ENCODE measurements around the gene OR52M1. TPM values are rescaled to one million over a fixed set of nuclear protein-coding genes. Genes with fewer than 3 reads are reported as not detected.
"Not testable (repeated sequence)": the region's sequence is repeated elsewhere in the genome, so short reads cannot be mapped to it uniquely, and the experiment has no call there.

Gene OR52M1
- total RNA-seq, 1 donor from 2014 or later, result not detected

DNA sequence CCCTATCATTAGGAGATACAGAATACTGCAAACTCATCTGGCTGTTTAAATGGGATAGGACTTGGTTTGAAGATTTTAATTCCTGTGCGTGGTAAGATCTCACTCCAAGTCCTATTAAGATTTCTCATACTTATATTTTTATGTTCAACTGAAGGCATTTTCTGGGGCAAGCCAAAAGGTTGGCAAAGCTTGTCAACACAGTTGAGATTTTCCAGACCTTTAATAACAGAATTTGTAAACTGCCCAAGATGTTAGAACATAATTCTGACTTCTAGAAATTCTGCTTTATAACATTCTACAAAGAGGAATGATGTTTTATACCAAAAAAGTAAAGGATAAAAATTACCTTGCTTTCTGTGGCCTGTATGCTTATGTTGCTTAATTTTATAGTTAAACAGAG lies 30.8 kb upstream of the OR52M1 start:
- TF ChIP-seq, protein P1, sequence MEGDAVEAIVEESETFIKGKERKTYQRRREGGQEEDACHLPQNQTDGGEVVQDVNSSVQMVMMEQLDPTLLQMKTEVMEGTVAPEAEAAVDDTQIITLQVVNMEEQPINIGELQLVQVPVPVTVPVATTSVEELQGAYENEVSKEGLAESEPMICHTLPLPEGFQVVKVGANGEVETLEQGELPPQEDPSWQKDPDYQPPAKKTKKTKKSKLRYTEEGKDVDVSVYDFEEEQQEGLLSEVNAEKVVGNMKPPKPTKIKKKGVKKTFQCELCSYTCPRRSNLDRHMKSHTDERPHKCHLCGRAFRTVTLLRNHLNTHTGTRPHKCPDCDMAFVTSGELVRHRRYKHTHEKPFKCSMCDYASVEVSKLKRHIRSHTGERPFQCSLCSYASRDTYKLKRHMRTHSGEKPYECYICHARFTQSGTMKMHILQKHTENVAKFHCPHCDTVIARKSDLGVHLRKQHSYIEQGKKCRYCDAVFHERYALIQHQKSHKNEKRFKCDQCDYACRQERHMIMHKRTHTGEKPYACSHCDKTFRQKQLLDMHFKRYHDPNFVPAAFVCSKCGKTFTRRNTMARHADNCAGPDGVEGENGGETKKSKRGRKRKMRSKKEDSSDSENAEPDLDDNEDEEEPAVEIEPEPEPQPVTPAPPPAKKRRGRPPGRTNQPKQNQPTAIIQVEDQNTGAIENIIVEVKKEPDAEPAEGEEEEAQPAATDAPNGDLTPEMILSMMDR (conservative IDR thresholded peaks at IDR 0.05; ENCODE audit: low read depth, low read length), result no peak
- H3K4me3 ChIP-seq (ENCODE audit: low read depth, low read length), result no peak overlapping the region
- DNase-seq (ENCODE audit: low read depth), result no peak

DNA sequence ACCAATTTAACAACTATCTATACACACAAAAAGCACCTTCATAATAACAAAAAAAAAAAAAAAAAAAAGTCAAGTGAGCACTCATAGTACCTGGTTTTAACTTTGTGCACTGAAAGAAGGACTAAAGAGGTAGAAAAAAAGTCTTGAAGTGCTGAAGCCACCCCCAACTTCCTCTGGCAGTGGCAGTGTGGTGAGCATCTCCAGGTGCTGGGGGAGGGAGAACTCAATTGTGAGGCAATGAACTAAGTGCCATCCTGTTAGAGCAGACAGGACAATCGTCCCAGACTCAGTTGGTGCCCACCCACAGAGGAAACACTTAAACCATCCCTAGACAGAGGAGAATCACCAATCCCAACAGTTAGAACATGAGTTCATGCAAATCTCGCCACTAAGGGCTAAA lies 22.7 kb upstream of the OR52M1 start:
- no peak for DNase-seq (ENCODE audit: low read depth)
- H3K4me3 ChIP-seq (ENCODE audit: low read depth, low read length), result no peak overlapping the region
- TF ChIP-seq, protein P1 (conservative IDR thresholded peaks at IDR 0.05; ENCODE audit: low read depth, low read length), result no peak

DNA sequence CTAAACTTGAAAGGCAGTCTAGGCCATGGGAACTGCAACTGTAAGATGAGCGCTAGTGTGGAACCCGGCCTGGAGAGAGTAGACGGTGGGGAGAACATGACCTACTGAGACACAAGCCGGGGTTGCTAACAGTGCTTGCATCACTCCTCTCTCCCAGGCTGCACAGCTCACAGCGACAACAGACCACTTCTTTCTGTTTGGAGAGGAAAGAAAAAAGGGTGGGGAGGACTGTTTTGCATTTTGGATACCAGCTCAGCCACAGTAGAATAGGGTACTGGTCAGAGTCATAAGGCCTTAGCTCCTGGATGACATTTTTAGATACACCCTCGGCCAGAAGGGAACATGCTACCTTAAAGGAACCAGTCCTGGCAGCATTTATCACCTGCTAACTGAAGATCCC lies 22.2 kb upstream of the OR52M1 start:
- DNase-seq (ENCODE audit: low read depth), result no peak

DNA sequence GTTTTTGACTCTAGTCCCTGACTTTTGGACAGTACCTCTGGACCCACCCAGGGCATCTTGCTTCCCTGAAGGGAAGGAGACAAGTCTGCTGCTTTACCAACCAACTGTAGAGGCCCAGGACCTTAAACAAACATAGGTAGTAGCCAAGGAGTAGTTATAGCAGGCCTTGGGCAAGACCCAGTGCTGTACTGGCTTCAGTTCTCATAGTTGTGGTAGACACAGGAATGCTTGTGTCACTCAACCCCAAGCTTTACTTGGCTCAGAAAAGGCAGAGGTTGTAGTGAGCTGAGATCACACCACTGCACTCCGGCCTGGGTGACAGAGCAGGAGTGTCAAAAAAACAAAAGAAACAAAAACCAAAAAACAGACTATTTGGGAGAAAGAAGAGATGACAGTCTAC lies 21.3 kb upstream of the OR52M1 start:
- TF ChIP-seq, protein P1 (conservative IDR thresholded peaks at IDR 0.05; ENCODE audit: low read depth, low read length), result no peak
- no peak for DNase-seq (ENCODE audit: low read depth)
- H3K4me3 ChIP-seq (ENCODE audit: low read depth, low read length), result no peak overlapping the region

More for the DNA sequence above, 22.2 kb upstream of the OR52M1 start:
- H3K4me3 ChIP-seq (ENCODE audit: low read depth, low read length), result no peak overlapping the region
- TF ChIP-seq, protein P1 (conservative IDR thresholded peaks at IDR 0.05; ENCODE audit: low read depth, low read length), result no peak

GRCh38 chr11:4527926-4528325 lies 17.1 kb upstream of the OR52M1 start:
- TF ChIP-seq, protein P1 (conservative IDR thresholded peaks at IDR 0.05; ENCODE audit: low read depth, low read length), result no peak
- no peak for DNase-seq (ENCODE audit: low read depth)
- no peak overlapping the region for H3K4me3 ChIP-seq (ENCODE audit: low read depth, low read length)

- H3K4me3 ChIP-seq (ENCODE audit: low read depth, low read length); DNase-seq (ENCODE audit: low read depth): not testable (repeated sequence)
Measured at GRCh38 chr11:4531686-4532085, 13.3 kb upstream of the OR52M1 start.

- TF ChIP-seq, protein P1 (conservative IDR thresholded peaks at IDR 0.05; ENCODE audit: low read depth, low read length), result peak; percentile 91
- DNase-seq (ENCODE audit: low read depth), result no peak
Measured at GRCh38 chr11:4539603-4540219, 5.3 kb upstream of the OR52M1 start.

More at GRCh38 chr11:4539603-4540219, 5.3 kb upstream of the OR52M1 start:
- no peak overlapping the region for H3K4me3 ChIP-seq (ENCODE audit: low read depth, low read length)

All from epithelial cell of proximal tubule (primary cell).